Spleen (tissue), 7 donors: Measurements from ENCODE around the gene RAET1L.

ENCODE experiments used
- POLR2A ChIP-seq, 3 donors: fragments of 450-650 bp; IDR thresholded peaks; one replicate each; pipeline ENCODE4 v1.5.1; 2017; ENCODE audit warnings: antibody characterized with exemption in 3 of 3, mild to moderate bottlenecking in 1 of 3
- POLR2AphosphoS5 ChIP-seq, 3 donors: sonication (generic); formaldehyde crosslinking; IDR thresholded peaks; one replicate each; pipeline ENCODE4 v1.5.1; 2017; ENCODE audit warnings: antibody characterized with exemption in 3 of 3
- TF ChIP-seq, protein P1 (sequence below), 11 experiments: fragments of 200-600 bp in 7 of 11; fragments of 450-650 bp in 4 of 11; sonication (generic) in 4 of 11; IDR thresholded peaks in 8 of 11; conservative IDR thresholded peaks in 3 of 11; 1 replicate in 7 of 11; 2 replicates in 4 of 11; pipeline versions ENCODE4 v1.4.0 to v1.8.0; 2016 to 2021; ENCODE audit warnings: antibody characterized with exemption in 11 of 11, inconsistent platforms in 4 of 11, mild to moderate bottlenecking in 1 of 11
- donor health status: DM: no; HTN: no; CAD: no; lungs with moderate emphysema.
- donor health status: DM: no; HTN: no; CAD: no.
- donor health status: DM: no; HTN: no; CAD: no.

DNA sequence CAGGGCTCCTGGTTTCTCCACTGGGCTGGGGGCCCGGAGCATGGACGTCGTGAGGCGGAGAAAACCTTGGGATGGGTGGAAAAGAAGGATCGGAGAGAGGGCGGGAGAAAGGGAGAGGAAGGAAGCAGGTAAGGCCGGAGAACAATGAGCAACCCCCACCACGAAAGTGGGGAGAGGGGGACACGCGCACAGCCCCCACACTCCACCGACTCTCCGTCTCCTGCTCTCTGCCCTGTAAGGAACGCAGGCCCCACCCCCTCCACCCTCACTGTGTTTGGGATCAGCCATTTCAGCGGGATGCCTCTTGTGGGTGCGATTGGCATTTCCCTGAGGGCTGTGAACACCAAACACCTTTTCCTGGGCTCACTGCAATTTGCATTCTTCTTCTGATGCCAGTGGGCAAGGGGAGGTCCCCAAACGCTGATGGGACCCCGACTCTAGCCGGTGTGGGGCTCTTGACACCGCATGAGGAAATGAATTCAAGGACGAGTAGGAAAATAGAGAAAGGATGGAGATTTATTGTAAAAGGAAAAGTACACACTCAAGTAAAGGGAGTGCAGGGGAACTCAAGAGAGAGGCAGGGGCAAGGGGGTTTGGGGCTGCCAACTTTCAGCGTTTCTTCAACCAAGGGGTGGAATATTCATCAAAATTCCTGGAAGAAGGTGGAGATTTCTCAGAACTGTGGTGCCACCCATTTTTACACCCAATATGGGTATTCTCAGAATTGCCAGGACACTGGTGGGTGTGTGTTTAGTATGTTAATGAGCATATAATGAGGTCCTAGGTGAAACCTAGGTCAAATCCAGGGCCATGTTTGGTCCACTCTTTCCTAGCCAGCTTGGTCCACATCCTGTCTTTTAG lies 13.1 kb upstream of the RAET1L start:
- TF ChIP-seq POLR2A (IDR thresholded peaks at IDR 0.05) (no peak), POLR2AphosphoS5 (IDR thresholded peaks at IDR 0.05) (no peak)
- TF ChIP-seq, protein P1, sequence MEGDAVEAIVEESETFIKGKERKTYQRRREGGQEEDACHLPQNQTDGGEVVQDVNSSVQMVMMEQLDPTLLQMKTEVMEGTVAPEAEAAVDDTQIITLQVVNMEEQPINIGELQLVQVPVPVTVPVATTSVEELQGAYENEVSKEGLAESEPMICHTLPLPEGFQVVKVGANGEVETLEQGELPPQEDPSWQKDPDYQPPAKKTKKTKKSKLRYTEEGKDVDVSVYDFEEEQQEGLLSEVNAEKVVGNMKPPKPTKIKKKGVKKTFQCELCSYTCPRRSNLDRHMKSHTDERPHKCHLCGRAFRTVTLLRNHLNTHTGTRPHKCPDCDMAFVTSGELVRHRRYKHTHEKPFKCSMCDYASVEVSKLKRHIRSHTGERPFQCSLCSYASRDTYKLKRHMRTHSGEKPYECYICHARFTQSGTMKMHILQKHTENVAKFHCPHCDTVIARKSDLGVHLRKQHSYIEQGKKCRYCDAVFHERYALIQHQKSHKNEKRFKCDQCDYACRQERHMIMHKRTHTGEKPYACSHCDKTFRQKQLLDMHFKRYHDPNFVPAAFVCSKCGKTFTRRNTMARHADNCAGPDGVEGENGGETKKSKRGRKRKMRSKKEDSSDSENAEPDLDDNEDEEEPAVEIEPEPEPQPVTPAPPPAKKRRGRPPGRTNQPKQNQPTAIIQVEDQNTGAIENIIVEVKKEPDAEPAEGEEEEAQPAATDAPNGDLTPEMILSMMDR (IDR thresholded peaks at IDR 0.05 in 8 of 11, conservative IDR thresholded peaks at IDR 0.05 in 3 of 11) = no peak
